ENCODE results near the gene IFI6.

DNA sequence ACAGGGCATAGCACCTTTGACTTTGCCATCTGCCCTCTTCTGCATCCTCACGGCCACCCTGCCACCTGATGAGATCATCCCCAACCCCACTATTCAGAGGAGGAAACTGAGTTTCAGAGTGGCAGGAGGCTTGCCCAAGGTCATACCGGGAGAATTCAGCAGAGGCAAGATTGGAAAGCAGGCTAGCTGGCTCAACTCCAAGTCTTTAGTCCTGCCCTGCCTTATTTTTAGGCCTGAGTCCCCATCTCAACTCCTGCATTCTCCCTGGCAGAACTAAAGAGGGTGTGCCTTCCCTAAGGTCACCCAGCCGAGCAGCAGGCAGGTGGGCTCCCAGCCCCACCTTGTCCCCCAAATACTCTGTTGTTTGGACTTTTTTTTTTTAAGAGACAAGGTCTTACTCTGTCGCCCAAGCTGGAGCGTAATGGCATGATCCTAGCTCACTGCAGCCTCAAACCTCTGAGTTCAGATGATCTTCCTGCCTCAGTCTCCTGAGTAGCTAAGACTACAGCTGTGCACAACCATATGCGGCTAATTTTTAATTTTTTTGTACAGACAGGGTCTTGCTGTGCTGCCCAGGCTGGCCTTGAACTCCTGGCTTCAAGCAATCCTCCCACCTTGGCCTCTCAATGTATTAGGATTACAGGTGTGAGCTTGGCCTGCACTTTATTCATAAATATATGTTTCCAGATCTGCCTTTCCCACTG is 23.2 kb downstream of the IFI6 start:
- TF ChIP-seq, protein P1, sequence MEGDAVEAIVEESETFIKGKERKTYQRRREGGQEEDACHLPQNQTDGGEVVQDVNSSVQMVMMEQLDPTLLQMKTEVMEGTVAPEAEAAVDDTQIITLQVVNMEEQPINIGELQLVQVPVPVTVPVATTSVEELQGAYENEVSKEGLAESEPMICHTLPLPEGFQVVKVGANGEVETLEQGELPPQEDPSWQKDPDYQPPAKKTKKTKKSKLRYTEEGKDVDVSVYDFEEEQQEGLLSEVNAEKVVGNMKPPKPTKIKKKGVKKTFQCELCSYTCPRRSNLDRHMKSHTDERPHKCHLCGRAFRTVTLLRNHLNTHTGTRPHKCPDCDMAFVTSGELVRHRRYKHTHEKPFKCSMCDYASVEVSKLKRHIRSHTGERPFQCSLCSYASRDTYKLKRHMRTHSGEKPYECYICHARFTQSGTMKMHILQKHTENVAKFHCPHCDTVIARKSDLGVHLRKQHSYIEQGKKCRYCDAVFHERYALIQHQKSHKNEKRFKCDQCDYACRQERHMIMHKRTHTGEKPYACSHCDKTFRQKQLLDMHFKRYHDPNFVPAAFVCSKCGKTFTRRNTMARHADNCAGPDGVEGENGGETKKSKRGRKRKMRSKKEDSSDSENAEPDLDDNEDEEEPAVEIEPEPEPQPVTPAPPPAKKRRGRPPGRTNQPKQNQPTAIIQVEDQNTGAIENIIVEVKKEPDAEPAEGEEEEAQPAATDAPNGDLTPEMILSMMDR (IDR thresholded peaks at IDR 0.05), result no peak
- TF ChIP-seq EZH2 (IDR thresholded peaks at IDR 0.05; ENCODE audit: borderline replicate concordance, insufficient read depth, low read depth, low read length, poor library complexity, severe bottlenecking), result no peak

Data from B cell (primary cell).